ENCODE data around the gene KCTD16. TPM values are rescaled to one million over a fixed set of nuclear protein-coding genes. Genes with fewer than 3 reads are reported as not detected.

KCTD16 gene
- total RNA-seq, 2 donors from 2014 or later = 0.29 to 0.44 TPM

- Mint-ChIP-seq H3K27ac (no peak overlapping the region), H3K4me1 (peaks cover 38% of the 10 kb centered on the region)
Measured at GRCh38 chr5:144485540-144485939, 314.9 kb downstream of the KCTD16 start.

DNA sequence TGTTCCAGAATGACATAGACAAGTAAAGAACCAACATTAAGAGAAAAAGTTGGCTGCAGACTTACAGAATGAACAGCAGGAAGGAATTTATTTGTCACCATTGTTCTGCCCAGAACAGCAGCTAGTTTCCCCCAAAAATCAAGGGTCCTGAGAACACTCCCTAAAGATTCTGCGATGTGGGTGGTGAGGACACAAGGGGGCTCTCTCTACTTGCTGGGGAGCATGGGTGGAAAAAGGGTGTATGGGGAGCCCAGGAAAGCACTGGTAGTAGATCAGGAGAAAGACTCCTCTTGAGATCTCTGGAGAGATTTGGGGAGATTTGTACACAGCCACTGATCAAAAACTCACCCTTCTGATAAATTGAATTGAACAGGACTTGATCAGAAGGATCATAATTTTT is 316.5 kb downstream of the KCTD16 start:
- WGBS, 2 experiments (ENCODE audit: insufficient coverage in 1 of 2, insufficient read length in 1 of 2) = 40 to 50% methylated on average over 1 of the region's 1 CpG
- DNase-seq = peak; percentile 75
- Histone ChIP-seq H3K9ac (ENCODE audit: extremely low read depth, low read length, poor library complexity, severe bottlenecking) (no peak overlapping the region), H3K36me3 (ENCODE audit: control insufficient read depth, insufficient read depth, low read length) (no peaks in the 10 kb centered on the region), H3K4me3 (ENCODE audit: low read length) (no peak overlapping the region), H3K27ac (ENCODE audit: low read depth, low read length) (peak overlapping the region; percentile 12), H3K27me3 (ENCODE audit: control insufficient read depth, insufficient read depth, low read length, poor library complexity, severe bottlenecking) (no peaks in the 10 kb centered on the region), H3K4me1 (ENCODE audit: control insufficient read depth, insufficient read depth, low read length) (peaks cover 20% of the 10 kb centered on the region), H3K9me3 (ENCODE audit: control insufficient read depth, low read length) (peaks cover 18% of the 10 kb centered on the region)
- Mint-ChIP-seq H3K4me1 (peaks cover 28% of the 10 kb centered on the region), H3K27ac (no peak overlapping the region), H3K27me3 (ENCODE audit: insufficient read depth) (no peaks in the 10 kb centered on the region), H3K4me3 (no peak overlapping the region), H3K9me3 (peaks cover 7% of the 10 kb centered on the region), H3K36me3 (ENCODE audit: low read depth) (peaks cover 2% of the 10 kb centered on the region)
- peak; percentile 74 for TF ChIP-seq CTCF (conservative IDR thresholded peaks at IDR 0.05)

More at GRCh38 chr5:144485540-144485939, 314.9 kb downstream of the KCTD16 start:
- no peak overlapping the region for H3K4me3 Mint-ChIP-seq
- Histone ChIP-seq H3K4me3 (ENCODE audit: low read length) (no peak overlapping the region), H3K36me3 (ENCODE audit: control insufficient read depth, insufficient read depth, low read length) (no peaks in the 10 kb centered on the region), H3K27me3 (ENCODE audit: control insufficient read depth, insufficient read depth, low read length, poor library complexity, severe bottlenecking) (no peaks in the 10 kb centered on the region), H3K4me1 (ENCODE audit: control insufficient read depth, insufficient read depth, low read length) (peaks cover 28% of the 10 kb centered on the region), H3K9ac (ENCODE audit: extremely low read depth, low read length, poor library complexity, severe bottlenecking) (no peak overlapping the region), H3K27ac (ENCODE audit: low read depth, low read length) (no peak overlapping the region), H3K9me3 (ENCODE audit: control insufficient read depth, low read length) (peaks cover 15% of the 10 kb centered on the region)
- H3K27me3 Mint-ChIP-seq (ENCODE audit: insufficient read depth) = no peaks in the 10 kb centered on the region
- no peak for DNase-seq
- 94% methylated on average over 2 of the region's 2 CpGs; no CpG with 5 or more reads in 1 of the 2 experiments for WGBS, 2 experiments (ENCODE audit: insufficient coverage in 1 of 2, insufficient read length in 1 of 2)
- TF ChIP-seq CTCF (conservative IDR thresholded peaks at IDR 0.05) = no peak
- H3K36me3 Mint-ChIP-seq (ENCODE audit: low read depth) = peaks cover 1% of the 10 kb centered on the region
- H3K9me3 Mint-ChIP-seq = peaks cover 5% of the 10 kb centered on the region

- Histone ChIP-seq H3K27ac (ENCODE audit: low read depth, low read length) (peak overlapping the region; percentile 12), H3K9me3 (ENCODE audit: control insufficient read depth, low read length) (peaks cover 18% of the 10 kb centered on the region), H3K9ac (ENCODE audit: extremely low read depth, low read length, poor library complexity, severe bottlenecking) (no peak overlapping the region), H3K4me3 (ENCODE audit: low read length) (no peak overlapping the region), H3K36me3 (ENCODE audit: control insufficient read depth, insufficient read depth, low read length) (no peaks in the 10 kb centered on the region), H3K4me1 (ENCODE audit: control insufficient read depth, insufficient read depth, low read length) (peaks cover 20% of the 10 kb centered on the region), H3K27me3 (ENCODE audit: control insufficient read depth, insufficient read depth, low read length, poor library complexity, severe bottlenecking) (no peaks in the 10 kb centered on the region)
- Mint-ChIP-seq H3K4me1 (peaks cover 26% of the 10 kb centered on the region), H3K27me3 (ENCODE audit: insufficient read depth) (no peaks in the 10 kb centered on the region), H3K9me3 (peaks cover 7% of the 10 kb centered on the region), H3K27ac (no peak overlapping the region), H3K4me3 (no peak overlapping the region), H3K36me3 (ENCODE audit: low read depth) (peaks cover 2% of the 10 kb centered on the region)
- DNase-seq = no peak
- no peak for TF ChIP-seq CTCF (conservative IDR thresholded peaks at IDR 0.05)
Measured at GRCh38 chr5:144487761-144488160, 317.1 kb downstream of the KCTD16 start.

All from endodermal cell (in vitro differentiated cells).